ENCODE results near the gene KDM6A. TPM values are rescaled to one million over a fixed set of nuclear protein-coding genes. Genes with fewer than 3 reads are reported as not detected.
"Not testable (repeated sequence)": the region's sequence is repeated elsewhere in the genome, so short reads cannot be mapped to it uniquely, and the experiment has no call there.

The KDM6A gene
- total RNA-seq (78.0 and 80.7 TPM in 2 replicates), polyA plus RNA-seq (52.6 and 68.4 TPM in 2 replicates)

- H3K27ac ChIP-seq, result peak within 1 kb of the TSS; percentile 99
- no peaks in the 10 kb centered on the region for H3K9me3 ChIP-seq (ENCODE audit: low read depth)
- no peaks in the 10 kb centered on the region for H3K36me3 ChIP-seq
- peak within 1 kb of the TSS; percentile 90 for H3K4me3 ChIP-seq
- H3K4me1 ChIP-seq (ENCODE audit: low read depth), result no peaks in the 10 kb centered on the region
- no peaks in the 10 kb centered on the region for H3K27me3 ChIP-seq
- no peak for TF ChIP-seq CTCF (IDR thresholded peaks at IDR 0.05; ENCODE audit: low read depth, low read length)
- peak; percentile 95 to 97 for DNase-seq (ENCODE audit: low read depth in 1 of 2, low spot score in 1 of 2)
These were observed at the start of gene KDM6A for GRCh38 chrX:44872821-44873414. Gene KDM6A (plus strand): TSS chrX:44873188. CDS start chrX:44873552, 364 bp downstream.

GRCh38 chrX:44823193-44823592 lies 49.8 kb upstream of the KDM6A start:
- H3K9me3 ChIP-seq (ENCODE audit: low read depth); H3K4me3 ChIP-seq; DNase-seq (ENCODE audit: low read depth in 1 of 2, low spot score in 1 of 2); H3K4me1 ChIP-seq (ENCODE audit: low read depth); H3K27me3 ChIP-seq; H3K27ac ChIP-seq; H3K36me3 ChIP-seq: not testable (repeated sequence)

GRCh38 chrX:44828008-44828605 lies 44.9 kb upstream of the KDM6A start:
- H3K9me3 ChIP-seq (ENCODE audit: low read depth), result no peaks in the 10 kb centered on the region
- no peaks in the 10 kb centered on the region for H3K36me3 ChIP-seq
- no peaks in the 10 kb centered on the region for H3K27me3 ChIP-seq
- H3K4me3 ChIP-seq, result no peak overlapping the region
- no peak for TF ChIP-seq CTCF (IDR thresholded peaks at IDR 0.05; ENCODE audit: low read depth, low read length)
- peak in 1 of 2 donors; percentile 60 for DNase-seq (ENCODE audit: low read depth in 1 of 2, low spot score in 1 of 2)
- no peak overlapping the region for H3K27ac ChIP-seq
- no peaks in the 10 kb centered on the region for H3K4me1 ChIP-seq (ENCODE audit: low read depth)

GRCh38 chrX:44829832-44830231 lies 43.2 kb upstream of the KDM6A start:
- Histone ChIP-seq H3K9me3 (ENCODE audit: low read depth) (no peaks in the 10 kb centered on the region), H3K36me3 (no peaks in the 10 kb centered on the region), H3K27me3 (no peaks in the 10 kb centered on the region), H3K4me1 (ENCODE audit: low read depth) (no peaks in the 10 kb centered on the region), H3K27ac (no peak overlapping the region), H3K4me3 (no peak overlapping the region)
- DNase-seq (ENCODE audit: low read depth in 1 of 2, low spot score in 1 of 2), result no peak
- no peak for TF ChIP-seq CTCF (IDR thresholded peaks at IDR 0.05; ENCODE audit: low read depth, low read length)

- TF ChIP-seq CTCF (IDR thresholded peaks at IDR 0.05; ENCODE audit: low read depth, low read length), result no peak
- H3K27me3 ChIP-seq, result no peaks in the 10 kb centered on the region
- no peaks in the 10 kb centered on the region for H3K36me3 ChIP-seq
- H3K4me3 ChIP-seq, result no peak overlapping the region
- no peaks in the 10 kb centered on the region for H3K4me1 ChIP-seq (ENCODE audit: low read depth)
- DNase-seq (ENCODE audit: low read depth in 1 of 2, low spot score in 1 of 2), result no peak
- no peaks in the 10 kb centered on the region for H3K9me3 ChIP-seq (ENCODE audit: low read depth)
- no peak overlapping the region for H3K27ac ChIP-seq
These were observed 30.3 kb upstream of the KDM6A start for GRCh38 chrX:44842550-44843317.

- DNase-seq (ENCODE audit: low read depth in 1 of 2, low spot score in 1 of 2), result no peak
These were observed 29.7 kb upstream of the KDM6A start for GRCh38 chrX:44843318-44843702.

More at GRCh38 chrX:44843318-44843702, 29.7 kb upstream of the KDM6A start:
- no peaks in the 10 kb centered on the region for H3K27me3 ChIP-seq
- H3K27ac ChIP-seq, result no peak overlapping the region
- no peaks in the 10 kb centered on the region for H3K9me3 ChIP-seq (ENCODE audit: low read depth)
- H3K4me1 ChIP-seq (ENCODE audit: low read depth), result no peaks in the 10 kb centered on the region
- no peaks in the 10 kb centered on the region for H3K36me3 ChIP-seq
- TF ChIP-seq CTCF (IDR thresholded peaks at IDR 0.05; ENCODE audit: low read depth, low read length), result no peak
- H3K4me3 ChIP-seq, result no peak overlapping the region

All from cardiac muscle cell (in vitro differentiated cells and primary cell).